Mesenteric fat pad (tissue), 1 donor: ENCODE measurements around the gene CCDC192. TPM values are rescaled to one million over a fixed set of nuclear protein-coding genes. Genes with fewer than 3 reads are reported as not detected.
"Not testable (repeated sequence)": the region's sequence is repeated elsewhere in the genome, so short reads cannot be mapped to it uniquely, and the experiment has no call there.

ENCODE experiments used
- DNase-seq: peaks from one replicate; pipeline ENCODE4 v3.0.0-alpha.2; 2020; ENCODE audit warnings: low spot score
- total RNA-seq: library from RNA; stranded (reverse); fragmentation: NEBNext Ultra II Directional; extraction: Animal tissue kit (Norgen Biotek cat#: 25700); gene quantifications from one replicate; pipeline ENCODE4 v1.2.1, GENCODE V29; 2021
- donor health status: DM: yes; HTN: yes; CAD: no.

Gene CCDC192
- total RNA-seq, 1 donor from 2014 or later: 0.51 TPM

- no peak for DNase-seq
Observed at GRCh38 chr5:127839496-127840197, 136.5 kb downstream of the CCDC192 start.

- no peak for DNase-seq
Observed at GRCh38 chr5:127840198-127840524, 137.0 kb downstream of the CCDC192 start.

GRCh38 chr5:127840809-127841208, 137.6 kb downstream of the CCDC192 start:
- no peak for DNase-seq

- DNase-seq: no peak
Observed at GRCh38 chr5:127844581-127845021, 141.4 kb downstream of the CCDC192 start.

- DNase-seq: no peak
Observed at GRCh38 chr5:127846884-127847283, 143.7 kb downstream of the CCDC192 start.

GRCh38 chr5:127847641-127848040, 144.4 kb downstream of the CCDC192 start:
- DNase-seq: not testable (repeated sequence)

- no peak for DNase-seq
Observed at GRCh38 chr5:127848098-127848497, 144.9 kb downstream of the CCDC192 start.

GRCh38 chr5:127849408-127849807, 146.2 kb downstream of the CCDC192 start:
- no peak for DNase-seq

- DNase-seq: no peak
Observed at GRCh38 chr5:127849891-127850290, 146.7 kb downstream of the CCDC192 start.

- DNase-seq: no peak
Observed at GRCh38 chr5:127851964-127852363, 148.8 kb downstream of the CCDC192 start.

GRCh38 chr5:127854520-127854919, 151.3 kb downstream of the CCDC192 start:
- DNase-seq: no peak

- no peak for DNase-seq
Observed at GRCh38 chr5:127856292-127856691, 153.1 kb downstream of the CCDC192 start.

GRCh38 chr5:127858116-127858784, 155.1 kb downstream of the CCDC192 start:
- no peak for DNase-seq

GRCh38 chr5:127860291-127860690, 157.1 kb downstream of the CCDC192 start:
- DNase-seq: no peak

- no peak for DNase-seq
Observed at GRCh38 chr5:127863161-127863560, 160.0 kb downstream of the CCDC192 start.

- no peak for DNase-seq
Observed at GRCh38 chr5:127863610-127864395, 160.6 kb downstream of the CCDC192 start.

- no peak for DNase-seq
Observed at GRCh38 chr5:127864511-127864910, 161.3 kb downstream of the CCDC192 start.

GRCh38 chr5:127865273-127865672, 162.1 kb downstream of the CCDC192 start:
- no peak for DNase-seq

- no peak for DNase-seq
Observed at GRCh38 chr5:127867022-127867783, 164.0 kb downstream of the CCDC192 start.

- DNase-seq: no peak
Observed at GRCh38 chr5:127870914-127871313, 167.7 kb downstream of the CCDC192 start.

- no peak for DNase-seq
Observed at GRCh38 chr5:127871503-127872153, 168.4 kb downstream of the CCDC192 start.
